MV-4-11 (cell line): ENCODE results near the gene VWC2L.

Source experiments
- DNase-seq: peaks from one replicate; lab custom pipeline; 2025; lab: John Stamatoyannopoulos, UW

The VWC2L gene

GRCh38 chr2:214593727-214594126 lies 182.9 kb downstream of the VWC2L start:
- DNase-seq: no peak

GRCh38 chr2:214601852-214602633 lies 191.2 kb downstream of the VWC2L start:
- DNase-seq: no peak

- no peak for DNase-seq
Measured at GRCh38 chr2:214604861-214605260, 194.0 kb downstream of the VWC2L start.

- DNase-seq: no peak
Measured at GRCh38 chr2:214607051-214607450, 196.2 kb downstream of the VWC2L start.

- no peak for DNase-seq
Measured at GRCh38 chr2:214611015-214611414, 200.2 kb downstream of the VWC2L start.

GRCh38 chr2:214624166-214624760 lies 213.4 kb downstream of the VWC2L start:
- no peak for DNase-seq

- DNase-seq: no peak
Measured at GRCh38 chr2:214628091-214628490, 217.2 kb downstream of the VWC2L start.
